Endothelial cell of umbilical vein (primary cell): Measurements from ENCODE around the gene MCTP1. TPM values are rescaled to one million over a fixed set of nuclear protein-coding genes. Genes with fewer than 3 reads are reported as not detected.

Experiments
- BruUV-seq: library from RNA; stranded (reverse); fragments of 400-500 nt; replicated peaks from 2 replicates; lab custom pipeline; 2021; lab: Mats Ljungman, UMichigan
- CTCF ChIA-PET: fragments of 300-600, 350-600 bp; sonication (Branson Sonifier 250); formaldehyde crosslinking; loops from one replicate; lab custom pipeline; 2021; ENCODE audit warnings: antibody characterized with exemption, inconsistent platforms; lab: Charles Lee
- POLR2A ChIA-PET: fragments of 300-600, 350-600 bp; sonication (Branson Sonifier 250); formaldehyde crosslinking; loops from one replicate; lab custom pipeline; 2021; ENCODE audit warnings: antibody characterized with exemption, inconsistent platforms; lab: Charles Lee
- DNase-seq: peaks from one replicate; pipeline ENCODE4 v3.0.0-alpha.2; 2011; ENCODE audit warnings: low read depth, low spot score
- FAIRE-seq: peaks from 2 replicates; lab custom pipeline; 2011; peaks lifted over from hg19 to GRCh38; lab: Jason Lieb, UNC
- H2AFZ ChIP-seq: 2 replicates; pipeline ENCODE4 v1.6.0; 2012; ENCODE audit warnings: low read depth, low read length, control low read depth, inconsistent platforms
- H3K27ac ChIP-seq: 2 replicates; pipeline ENCODE4 v1.5.1; 2011; ENCODE audit warnings: low read depth, mild to moderate bottlenecking, control low read depth, low read length, moderate library complexity; ENCODE audit not compliant: insufficient read depth
- H3K27me3 ChIP-seq, 2 experiments: 2 replicates each; pipeline versions ENCODE4 v1.6.0 to v1.6.1; 2011; ENCODE audit warnings: low read length in 2 of 2, mixed read lengths in 1 of 2; ENCODE audit not compliant: control insufficient read depth in 2 of 2, insufficient read depth in 2 of 2
- H3K36me3 ChIP-seq, 2 experiments: 2 replicates in 1 of 2; 3 replicates in 1 of 2; pipeline ENCODE4 v1.5.1; 2011; ENCODE audit warnings: low read length in 2 of 2, mild to moderate bottlenecking in 1 of 2, moderate library complexity in 1 of 2; ENCODE audit not compliant: control insufficient read depth in 2 of 2, insufficient read depth in 2 of 2; ENCODE audit errors: extremely low read depth in 1 of 2
- H3K4me1 ChIP-seq: 3 replicates; pipeline ENCODE4 v1.5.1; 2011; ENCODE audit warnings: mild to moderate bottlenecking, low read length; ENCODE audit not compliant: control insufficient read depth, insufficient read depth; ENCODE audit errors: extremely low read depth
- H3K4me2 ChIP-seq: 2 replicates; pipeline ENCODE4 v1.6.1; 2011; ENCODE audit warnings: low read length, control low read depth, mixed read lengths; ENCODE audit not compliant: insufficient read depth
- H3K4me3 ChIP-seq, 3 experiments: fragments of 200-600 bp in 1 of 3; sonication (generic), shearing (Covaris generic) in 1 of 3; replicated peaks in 1 of 3; 2 replicates each; pipeline ENCODE4 v1.5.1; 2011 to 2016; ENCODE audit warnings: control low read depth in 3 of 3, low read length in 3 of 3, mild to moderate bottlenecking in 2 of 3, inconsistent platforms in 1 of 3, low read depth in 1 of 3, moderate library complexity in 1 of 3; ENCODE audit not compliant: insufficient read depth in 1 of 3
- H3K79me2 ChIP-seq: 2 replicates; pipeline ENCODE4 v1.6.0; 2012; ENCODE audit warnings: low read length, inconsistent platforms; ENCODE audit not compliant: control insufficient read depth, insufficient read depth
- H3K9ac ChIP-seq: replicated peaks from 2 replicates; pipeline ENCODE3; 2011; ENCODE audit warnings: low read length, control low read depth; ENCODE audit not compliant: insufficient read depth; ENCODE audit errors: extremely low read depth
- H3K9me1 ChIP-seq: replicated peaks from 3 replicates; pipeline ENCODE4 v1.6.0; 2011; ENCODE audit warnings: mild to moderate bottlenecking, low read length; ENCODE audit not compliant: control insufficient read depth, insufficient read depth; ENCODE audit errors: extremely low read depth
- H3K9me3 ChIP-seq: replicated peaks from 2 replicates; pipeline ENCODE4 v1.5.1; 2012; ENCODE audit warnings: low read length, inconsistent platforms; ENCODE audit not compliant: control insufficient read depth, insufficient read depth
- H4K20me1 ChIP-seq: replicated peaks from 2 replicates; pipeline ENCODE3; 2011; ENCODE audit warnings: mild to moderate bottlenecking, low read length; ENCODE audit not compliant: control insufficient read depth, insufficient read depth; ENCODE audit errors: extremely low read depth
- EZH2 ChIP-seq: IDR thresholded peaks from 2 replicates; pipeline ENCODE4 v1.6.1; 2012; ENCODE audit warnings: borderline replicate concordance, low read depth, mild to moderate bottlenecking, moderate library complexity, low read length, inconsistent platforms; ENCODE audit not compliant: severe bottlenecking
- FOS ChIP-seq: IDR thresholded peaks from 2 replicates; pipeline ENCODE4 v1.6.1; 2011; ENCODE audit warnings: mild to moderate bottlenecking, low read length, moderate library complexity, borderline replicate concordance; ENCODE audit not compliant: insufficient read depth
- GATA2 ChIP-seq: IDR thresholded peaks from 2 replicates; pipeline ENCODE4 v1.7.0; 2011; ENCODE audit warnings: low read depth, mild to moderate bottlenecking, moderate library complexity, mixed read lengths, low read length; ENCODE audit not compliant: insufficient read length, insufficient read depth
- JUN ChIP-seq: IDR thresholded peaks from 2 replicates; pipeline ENCODE4 v1.6.1; 2011; ENCODE audit warnings: borderline replicate concordance, low read depth; ENCODE audit not compliant: insufficient read length, insufficient read depth
- MYC ChIP-seq: IDR thresholded peaks from one replicate; pipeline ENCODE4 v1.6.1; 2011; ENCODE audit warnings: mild to moderate bottlenecking, low read depth, low read length
- POLR2A ChIP-seq: IDR thresholded peaks from 2 replicates; pipeline ENCODE4 v1.6.1; 2012; ENCODE audit warnings: low read depth, mild to moderate bottlenecking, control low read depth, low read length
- POLR2AphosphoS5 ChIP-seq: IDR thresholded peaks from 2 replicates; pipeline ENCODE4 v1.6.1; 2012; ENCODE audit warnings: low read depth, mild to moderate bottlenecking, control low read depth, low read length, moderate library complexity; ENCODE audit not compliant: insufficient read depth
- dilution Hi-C: fragments of 300-500 bp; cut with MboI; formaldehyde crosslinking; loops from one replicate; pipeline ENCODE4 v1.15.0; 2019; ENCODE audit warnings: low sequenced_read_pairs; ENCODE audit not compliant: extremely low pct_ligation_motif_present
- intact Hi-C: fragments of 100-400 bp; cut with micrococcal nuclease; formaldehyde crosslinking; loops from one replicate; pipeline ENCODE4 v1.10.0; 2022
- polyA plus RNA-seq, 4 experiments: library from polyadenylated mRNA; depleted of rRNA in 3 of 4; stranded (reverse) in 3 of 4; unstranded in 1 of 4; fragments of >200 nt; gene quantifications; 2 replicates each; pipeline versions ENCODE4 v1.2.1 to v1.2.3, GENCODE V29; 2011 to 2012; ENCODE audit warnings: missing spikeins in 1 of 4
- total RNA-seq: library from RNA; stranded (reverse); gene quantifications from 2 replicates; pipeline ENCODE4 v1.2.3, GENCODE V29; 2021
- TF ChIP-seq, protein P1 (sequence below): IDR thresholded peaks from 2 replicates; pipeline ENCODE4 v1.6.1; 2011; ENCODE audit not compliant: insufficient read depth, insufficient read length
- TF ChIP-seq, protein P2 (sequence below), 2 donors: IDR thresholded peaks; 1 replicate in 1 of 2; 2 replicates in 1 of 2; pipeline ENCODE4 v1.5.1; 2011; ENCODE audit warnings: low read length in 2 of 2, mild to moderate bottlenecking in 2 of 2, moderate library complexity in 2 of 2, control low read depth in 1 of 2, inconsistent platforms in 1 of 2, low read depth in 1 of 2; ENCODE audit not compliant: insufficient read depth in 1 of 2; ENCODE audit errors: extremely low read depth in 1 of 2

The MCTP1 gene
- total and polyA plus RNA-seq, 2 donors (not counting 3 experiments of a cell fraction or from before 2014, with no cell fraction given) = 79.3 to 203 TPM

DNA sequence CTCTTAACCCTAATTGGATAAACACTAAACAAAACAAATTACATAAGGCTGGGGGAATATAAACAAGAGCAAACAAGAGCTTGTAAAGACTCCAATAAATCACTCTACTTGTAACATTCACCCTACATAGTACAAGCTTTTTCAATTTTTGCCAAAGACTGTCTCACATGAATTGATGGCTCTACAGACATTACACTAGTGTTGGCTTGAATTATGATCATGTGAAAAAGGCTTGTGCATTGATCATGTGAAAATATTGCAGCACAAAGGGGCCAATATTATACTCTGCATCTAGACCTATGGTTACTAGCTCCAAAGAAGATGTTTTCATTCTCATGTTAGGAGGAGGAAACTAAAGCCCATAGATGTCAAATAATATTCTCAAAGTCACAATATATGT lies 212.6 kb downstream of the MCTP1 start:
- no TSS peak for BruUV-seq
- FAIRE-seq = no peak
- no peaks in the 10 kb centered on the region for H3K9me1 ChIP-seq
- no peak overlapping the region for H2AFZ ChIP-seq
- no peak overlapping the region for H3K27ac ChIP-seq
- ChIA-PET POLR2A (interaction anchor here (0.8 to 1.4 kb wide), 2 partner anchors 8 to 106 kb away, joined by 3 to 4 read pairs; no protein-coding TSS in a partner anchor), CTCF (interaction anchor here (1.3 to 2.2 kb wide), 3 partner anchors 51 to 189 kb away, joined by 3 to 10 read pairs (median 4); no protein-coding TSS in a partner anchor)
- H3K9me3 ChIP-seq = no peaks in the 10 kb centered on the region
- no peak for DNase-seq
- intact Hi-C loops (no loop called here), dilution Hi-C loops (no loop called here)
- TF ChIP-seq GATA2 = no peak
- TF ChIP-seq EZH2 = no peak
- no peak for TF ChIP-seq FOS
- TF ChIP-seq JUN = no peak
- TF ChIP-seq POLR2AphosphoS5 = no peak
- no peak for TF ChIP-seq MYC
- TF ChIP-seq, protein P1, sequence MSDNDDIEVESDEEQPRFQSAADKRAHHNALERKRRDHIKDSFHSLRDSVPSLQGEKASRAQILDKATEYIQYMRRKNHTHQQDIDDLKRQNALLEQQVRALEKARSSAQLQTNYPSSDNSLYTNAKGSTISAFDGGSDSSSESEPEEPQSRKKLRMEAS = no peak
- TF ChIP-seq, protein P2, sequence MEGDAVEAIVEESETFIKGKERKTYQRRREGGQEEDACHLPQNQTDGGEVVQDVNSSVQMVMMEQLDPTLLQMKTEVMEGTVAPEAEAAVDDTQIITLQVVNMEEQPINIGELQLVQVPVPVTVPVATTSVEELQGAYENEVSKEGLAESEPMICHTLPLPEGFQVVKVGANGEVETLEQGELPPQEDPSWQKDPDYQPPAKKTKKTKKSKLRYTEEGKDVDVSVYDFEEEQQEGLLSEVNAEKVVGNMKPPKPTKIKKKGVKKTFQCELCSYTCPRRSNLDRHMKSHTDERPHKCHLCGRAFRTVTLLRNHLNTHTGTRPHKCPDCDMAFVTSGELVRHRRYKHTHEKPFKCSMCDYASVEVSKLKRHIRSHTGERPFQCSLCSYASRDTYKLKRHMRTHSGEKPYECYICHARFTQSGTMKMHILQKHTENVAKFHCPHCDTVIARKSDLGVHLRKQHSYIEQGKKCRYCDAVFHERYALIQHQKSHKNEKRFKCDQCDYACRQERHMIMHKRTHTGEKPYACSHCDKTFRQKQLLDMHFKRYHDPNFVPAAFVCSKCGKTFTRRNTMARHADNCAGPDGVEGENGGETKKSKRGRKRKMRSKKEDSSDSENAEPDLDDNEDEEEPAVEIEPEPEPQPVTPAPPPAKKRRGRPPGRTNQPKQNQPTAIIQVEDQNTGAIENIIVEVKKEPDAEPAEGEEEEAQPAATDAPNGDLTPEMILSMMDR (IDR thresholded peaks at IDR 0.05; ENCODE audit: extremely low read depth in 1 of 2, insufficient read depth in 1 of 2, low read depth in 1 of 2, low read length in 2 of 2) = no peak
- no peak for TF ChIP-seq POLR2A
- no peaks in the 10 kb centered on the region for H3K27me3 ChIP-seq
- H3K4me2 ChIP-seq = no peak overlapping the region
- peaks cover 24% of the 10 kb centered on the region for H3K4me1 ChIP-seq
- peaks cover 73% of the 10 kb centered on the region for H3K79me2 ChIP-seq
- H3K36me3 ChIP-seq = peaks cover 7 to 9% of the 10 kb centered on the region in 2 experiments
- no peak overlapping the region for H3K9ac ChIP-seq
- H3K4me3 ChIP-seq = no peak overlapping the region
- H4K20me1 ChIP-seq = peaks cover 7% of the 10 kb centered on the region
